ENCODE results near the gene EXOC1L.

GRCh38 chr4:55822329-55822728 is 2.7 kb downstream of the EXOC1L start:
- TF ChIP-seq CTCF (CRISPR knock-in tag; IDR thresholded peaks at IDR 0.05): no peak
- no peak for TF ChIP-seq MYC (CRISPR knock-in tag; IDR thresholded peaks at IDR 0.05; ENCODE audit: borderline replicate concordance)
- no peak for TF ChIP-seq ZNF878 (CRISPR knock-in tag; IDR thresholded peaks at IDR 0.05)
- no peak for TF ChIP-seq ZNF274 (CRISPR knock-in tag; IDR thresholded peaks at IDR 0.05)
- TF ChIP-seq RAD21 (CRISPR knock-in tag; IDR thresholded peaks at IDR 0.05): no peak
- TF ChIP-seq SMARCE1 (IDR thresholded peaks at IDR 0.05; ENCODE audit: borderline replicate concordance): no peak
- no peak for TF ChIP-seq PRMT3 (CRISPR knock-in tag; IDR thresholded peaks at IDR 0.05; ENCODE audit: borderline replicate concordance, low read depth)
- TF ChIP-seq HMGXB4 (CRISPR knock-in tag; IDR thresholded peaks at IDR 0.05; ENCODE audit: borderline replicate concordance in 1 of 2, low read depth in 1 of 2): no peak
- no peak for TF ChIP-seq ETS1 (CRISPR knock-in tag; IDR thresholded peaks at IDR 0.05)
- TF ChIP-seq SIN3A (IDR thresholded peaks at IDR 0.05; ENCODE audit: borderline replicate concordance, low read depth, low read length): no peak
- TF ChIP-seq ZNF775 (CRISPR knock-in tag; IDR thresholded peaks at IDR 0.05; ENCODE audit: borderline replicate concordance): no peak
- TF ChIP-seq ZNF879 (CRISPR knock-in tag; IDR thresholded peaks at IDR 0.05): no peak

Data from HepG2 (cell line).